A549 (cell line): ENCODE results near the gene GNG2. TPM values are rescaled to one million over a fixed set of nuclear protein-coding genes. Genes with fewer than 3 reads are reported as not detected.

Source experiments
- ATAC-seq, 2 experiments: fragments of 200-7000 bp in 1 of 2; fragments of >200 bp in 1 of 2; cut with Nextera tagmentation in 1 of 2; cut with Tn5 transposase in 1 of 2; 3 replicates each; pipeline versions ENCODE4 v1.8.0 to v1.9.1; 2018 to 2020; ENCODE audit warnings: mild to moderate bottlenecking in 1 of 2, moderate library complexity in 1 of 2
- CTCF ChIA-PET: fragments of 300-600 bp; sonication (Branson Sonifier 250); formaldehyde crosslinking; extraction: SDS; loops from one replicate; lab custom pipeline; 2021; ENCODE audit warnings: antibody characterized with exemption, inconsistent platforms; lab: Yijun Ruan, JAX
- POLR2A ChIA-PET: fragments of 350-600 bp; formaldehyde crosslinking; extraction: SDS; loops from one replicate; lab custom pipeline; 2021; ENCODE audit warnings: antibody characterized with exemption, inconsistent platforms; lab: Yijun Ruan, JAX
- DNase-seq, 2 experiments: peaks; one replicate each; pipeline versions ENCODE4 v3.0.0 to v3.0.0-alpha.2; 2011 to 2016; ENCODE audit warnings: low read depth in 1 of 2, low spot score in 1 of 2
- FAIRE-seq: peaks from 2 replicates; lab custom pipeline; 2011; peaks lifted over from hg19 to GRCh38; lab: Jason Lieb, UNC
- H3K27ac ChIP-seq, 2 experiments: fragments of >200 bp; sonication (Bioruptor Twin); formaldehyde crosslinking; 3 replicates each; pipeline ENCODE4 v1.5.1; 2016 to 2017
- H3K4me1 ChIP-seq: fragments of >200 bp; sonication (Bioruptor Twin); formaldehyde crosslinking; 3 replicates; pipeline ENCODE4 v1.6.1; 2016
- H3K4me2 ChIP-seq: fragments of >200 bp; sonication (Bioruptor Twin); formaldehyde crosslinking; 3 replicates; pipeline ENCODE4 v1.6.1; 2016
- H3K4me3 ChIP-seq: fragments of >200 bp; sonication (Bioruptor Twin); formaldehyde crosslinking; 3 replicates; pipeline ENCODE4 v1.5.1; 2016
- H3K9me3 ChIP-seq: fragments of >200 bp; sonication (Bioruptor Twin); formaldehyde crosslinking; 3 replicates; pipeline ENCODE4 v1.6.1; 2016
- CEBPB ChIP-seq, 2 experiments: fragments of >200 bp in 1 of 2; sonication (Bioruptor Twin) in 1 of 2; formaldehyde crosslinking in 1 of 2; IDR thresholded peaks; 2 replicates each; pipeline ENCODE4 v1.6.1; 2012 to 2016
- ELK1 ChIP-seq: fragments of 150-350 bp; IDR thresholded peaks from 2 replicates; pipeline ENCODE4 v1.6.1; 2014; ENCODE audit warnings: low read depth, mild to moderate bottlenecking, low read length
- EP300 ChIP-seq, 2 experiments: fragments of >200 bp; sonication (Bioruptor Twin); formaldehyde crosslinking; IDR thresholded peaks; 2 replicates in 1 of 2; 3 replicates in 1 of 2; pipeline ENCODE4 v1.6.1; 2016 to 2017
- FOSB ChIP-seq: fragments of 250-450 bp; sonication (Bioruptor Pico); IDR thresholded peaks from 2 replicates; pipeline ENCODE4 v1.5.0; 2020; ENCODE audit warnings: mild to moderate bottlenecking, moderate library complexity
- FOSL2 ChIP-seq, 2 experiments: fragments of 450-650 bp in 1 of 2; fragments of >200 bp in 1 of 2; sonication (Bioruptor Twin) in 1 of 2; formaldehyde crosslinking; IDR thresholded peaks; 2 replicates each; pipeline versions ENCODE4 v1.5.0 to v1.6.1; 2016 to 2020; ENCODE audit warnings: mild to moderate bottlenecking in 1 of 2, moderate library complexity in 1 of 2
- HDAC2 ChIP-seq: fragments of 200-600 bp; sonication (generic); IDR thresholded peaks from 2 replicates; pipeline ENCODE4 v1.6.1; 2016
- HES2 ChIP-seq: fragments of >200 bp; sonication (Bioruptor Twin); formaldehyde crosslinking; IDR thresholded peaks from 2 replicates; pipeline ENCODE4 v1.6.1; 2016
- HOXA7 ChIP-seq: fragments of 250-450 bp; sonication (Bioruptor Pico); IDR thresholded peaks from 2 replicates; pipeline ENCODE4 v1.5.0; 2020; ENCODE audit warnings: mild to moderate bottlenecking, moderate library complexity
- HOXB5 ChIP-seq: fragments of 250-450 bp; sonication (Bioruptor Pico); IDR thresholded peaks from 2 replicates; pipeline ENCODE4 v1.5.0; 2020; ENCODE audit warnings: mild to moderate bottlenecking, moderate library complexity
- KDM5A ChIP-seq: fragments of 200-600 bp; sonication (generic); IDR thresholded peaks from 2 replicates; pipeline ENCODE4 v1.6.1; 2016; ENCODE audit warnings: antibody characterized with exemption, mild to moderate bottlenecking
- MAFK ChIP-seq: fragments of 450-650 bp; IDR thresholded peaks from 2 replicates; pipeline ENCODE4 v1.6.1; 2014; ENCODE audit not compliant: partially characterized antibody
- MAZ ChIP-seq: fragments of 150-350 bp; IDR thresholded peaks from 2 replicates; pipeline ENCODE4 v1.6.1; 2014; ENCODE audit warnings: antibody characterized with exemption, low read depth, low read length, borderline replicate concordance
- MYC ChIP-seq: IDR thresholded peaks from 2 replicates; pipeline ENCODE4 v1.6.1; 2012; ENCODE audit warnings: mild to moderate bottlenecking, inconsistent platforms, low read length, improper control_type of control experiment, borderline replicate concordance
- NFE2L2 ChIP-seq: fragments of 150-350 bp; conservative IDR thresholded peaks from 2 replicates; pipeline ENCODE4 v1.6.1; 2014; ENCODE audit warnings: low read length
- POLR2A ChIP-seq: IDR thresholded peaks from 2 replicates; pipeline ENCODE4 v1.6.1; 2012; ENCODE audit warnings: mild to moderate bottlenecking, low read length
- POLR2AphosphoS2 ChIP-seq: conservative IDR thresholded peaks from 2 replicates; pipeline ENCODE4 v1.6.1; 2012; ENCODE audit warnings: low read length, improper control_type of control experiment, inconsistent platforms
- RAD21 ChIP-seq, 2 experiments: fragments of >200 bp in 1 of 2; sonication (Bioruptor Twin) in 1 of 2; formaldehyde crosslinking in 1 of 2; IDR thresholded peaks in 1 of 2; conservative IDR thresholded peaks in 1 of 2; 2 replicates in 1 of 2; 3 replicates in 1 of 2; pipeline ENCODE4 v1.6.1; 2012 to 2018; ENCODE audit warnings: inconsistent platforms in 1 of 2
- RARB ChIP-seq: fragments of 250-450 bp; sonication (Bioruptor Pico); IDR thresholded peaks from 2 replicates; pipeline ENCODE4 v1.8.0; 2021; ENCODE audit warnings: mild to moderate bottlenecking, moderate library complexity
- RCOR1 ChIP-seq: fragments of 150-350 bp; IDR thresholded peaks from 2 replicates; pipeline ENCODE4 v1.6.1; 2014; ENCODE audit warnings: antibody characterized with exemption, low read length, low read depth
- RFX5 ChIP-seq: fragments of 450-650 bp; IDR thresholded peaks from 2 replicates; pipeline ENCODE4 v1.7.1; 2014; ENCODE audit warnings: antibody characterized with exemption, mild to moderate bottlenecking, moderate library complexity
- RNF2 ChIP-seq: fragments of 200-600 bp; sonication (generic); IDR thresholded peaks from 2 replicates; pipeline ENCODE4 v1.6.1; 2016; ENCODE audit warnings: low read depth, mild to moderate bottlenecking, antibody characterized with exemption, moderate library complexity, borderline replicate concordance
- SREBF2 ChIP-seq: fragments of 450-650 bp; IDR thresholded peaks from 2 replicates; pipeline ENCODE4 v1.6.1; 2014; ENCODE audit warnings: mild to moderate bottlenecking, moderate library complexity
- TFCP2L1 ChIP-seq: fragments of 250-450 bp; sonication (Bioruptor Pico); IDR thresholded peaks from 2 replicates; pipeline ENCODE4 v1.5.0; 2021; ENCODE audit warnings: mild to moderate bottlenecking
- TP53 ChIP-seq: fragments of 250-450 bp; sonication (Bioruptor Pico); IDR thresholded peaks from 2 replicates; pipeline ENCODE4 v1.5.0; 2021; ENCODE audit warnings: mild to moderate bottlenecking, moderate library complexity
- USF2 ChIP-seq: fragments of 450-650 bp; IDR thresholded peaks from 2 replicates; pipeline ENCODE4 v1.6.1; 2014; ENCODE audit warnings: antibody characterized with exemption
- ZSCAN20 ChIP-seq: fragments of 250-450 bp; sonication (Bioruptor Pico); IDR thresholded peaks from 2 replicates; pipeline ENCODE4 v1.8.0; 2022; ENCODE audit warnings: mild to moderate bottlenecking, moderate library complexity
- WGBS: methylation state at CpG from one replicate; pipeline ENCODE4 v1.1.6; 2017; ENCODE audit errors: missing lambda C conversion rate; 5-methylcytosine and 5-hydroxymethylcytosine counted together
- polyA plus RNA-seq, 4 experiments: library from polyadenylated mRNA; depleted of rRNA in 3 of 4; stranded (reverse); fragments of >200 nt; fragmentation: RNase III in 1 of 4; extraction: RNeasy Plus Mini Kit Qiagen cat#74134 plus additional on column Dnase treatment in 1 of 4; gene quantifications; 2 replicates in 3 of 4; 3 replicates in 1 of 4; pipeline ENCODE4 v1.2.3, GENCODE V29; 2011 to 2017

Gene GNG2
- polyA plus RNA-seq, 2 of the 4 experiments (the other 2 are of a cell fraction): 2.1 to 3.0 TPM

GRCh38 chr14:51821822-51822221 lies 38.6 kb upstream of the GNG2 start:
- POLR2A ChIA-PET: no interaction called here
- CTCF ChIA-PET: no interaction called here
- DNase-seq: no peak
- FAIRE-seq: no peak
- Histone ChIP-seq H3K9me3 (no peaks in the 10 kb centered on the region), H3K27ac (no peak overlapping the region), H3K4me1 (no peaks in the 10 kb centered on the region), H3K4me2 (no peak overlapping the region), H3K4me3 (no peak overlapping the region)
- TF ChIP-seq NFE2L2 (no peak), EP300 (IDR thresholded peaks at IDR 0.05) (no peak), FOSL2 (IDR thresholded peaks at IDR 0.05) (no peak), FOSL2 (CRISPR knock-in tag; IDR thresholded peaks at IDR 0.05) (no peak), HDAC2 (no peak), USF2 (no peak), HOXB5 (CRISPR knock-in tag) (no peak), RAD21 (conservative IDR thresholded peaks at IDR 0.05 in 1 of 2, IDR thresholded peaks at IDR 0.05 in 1 of 2) (no peak), MAFK (no peak), ZSCAN20 (no peak)
- no peak for ATAC-seq

- WGBS: 45% methylated on average over 2 of the region's 2 CpGs
- TF ChIP-seq TP53 (no peak), KDM5A (no peak), CEBPB (IDR thresholded peaks at IDR 0.05) (no peak), FOSL2 (IDR thresholded peaks at IDR 0.05) (no peak), FOSL2 (CRISPR knock-in tag; IDR thresholded peaks at IDR 0.05) (no peak), POLR2A (no peak), HES2 (no peak), MYC (no peak), SREBF2 (no peak), ELK1 (no peak), USF2 (no peak), RARB (CRISPR knock-in tag) (no peak), FOSB (CRISPR knock-in tag) (no peak), HOXA7 (no peak), RNF2 (no peak), POLR2AphosphoS2 (no peak), MAZ (no peak), HDAC2 (no peak), RCOR1 (no peak), TFCP2L1 (CRISPR knock-in tag) (no peak), RFX5 (no peak)
- H3K4me2 ChIP-seq: no peak overlapping the region
- FAIRE-seq (no peak), ATAC-seq (no peak), DNase-seq (no peak)
- H3K9me3 ChIP-seq: no peaks in the 10 kb centered on the region
- H3K4me1 ChIP-seq: no peaks in the 10 kb centered on the region
- CTCF ChIA-PET: interaction anchor here (1.3 kb wide), 1 partner anchor 46 kb away, joined by 3 read pairs; no protein-coding TSS in a partner anchor
- no peak overlapping the region for H3K27ac ChIP-seq
- POLR2A ChIA-PET: no interaction called here
- H3K4me3 ChIP-seq: no peak overlapping the region
These were observed 37.9 kb upstream of the GNG2 start for GRCh38 chr14:51822499-51822898.
